Esophagus muscularis mucosa (tissue), 4 donors: Measurements from ENCODE around the gene PDE8A.

Experiments used
- EP300 ChIP-seq: sonication (generic); formaldehyde crosslinking; IDR thresholded peaks from one replicate; pipeline ENCODE4 v1.6.1; 2017; ENCODE audit warnings: antibody characterized with exemption
- POLR2A ChIP-seq: fragments of 450-650 bp; IDR thresholded peaks from one replicate; pipeline ENCODE4 v1.6.1; 2017; ENCODE audit warnings: antibody characterized with exemption, moderate library complexity, mild to moderate bottlenecking, low read depth
- POLR2AphosphoS5 ChIP-seq, 2 donors: sonication (generic); formaldehyde crosslinking; IDR thresholded peaks; one replicate each; pipeline ENCODE4 v1.6.1; 2017; ENCODE audit warnings: antibody characterized with exemption in 2 of 2
- TF ChIP-seq, protein P1 (sequence below), 3 experiments: fragments of 200-600 bp in 2 of 3; fragments of 450-650 bp in 1 of 3; sonication (generic) in 2 of 3; IDR thresholded peaks; one replicate each; pipeline ENCODE4 v1.5.1; 2017 to 2019; ENCODE audit warnings: antibody characterized with exemption in 3 of 3, mild to moderate bottlenecking in 2 of 3, moderate library complexity in 1 of 3

DNA sequence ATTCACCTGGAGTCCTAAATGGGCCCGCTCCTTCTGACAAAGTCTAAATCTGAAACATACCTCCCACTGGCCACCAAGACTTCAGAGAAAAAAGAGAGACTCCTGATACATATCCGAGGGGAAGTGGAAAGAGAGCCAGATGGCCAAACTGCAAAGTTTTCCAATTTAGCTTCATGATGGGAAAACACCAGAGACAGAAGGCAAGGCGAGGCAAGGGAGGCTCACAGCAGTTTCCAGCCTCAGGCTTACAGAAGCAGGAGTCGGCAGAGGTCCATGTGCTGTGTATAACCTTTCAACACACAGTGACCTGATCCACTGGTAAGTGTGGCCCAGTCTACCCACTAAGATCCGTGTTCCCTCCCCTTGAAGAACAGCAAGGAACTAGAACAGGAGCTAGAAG is 29.9 kb upstream of the PDE8A start:
- TF ChIP-seq, protein P1, sequence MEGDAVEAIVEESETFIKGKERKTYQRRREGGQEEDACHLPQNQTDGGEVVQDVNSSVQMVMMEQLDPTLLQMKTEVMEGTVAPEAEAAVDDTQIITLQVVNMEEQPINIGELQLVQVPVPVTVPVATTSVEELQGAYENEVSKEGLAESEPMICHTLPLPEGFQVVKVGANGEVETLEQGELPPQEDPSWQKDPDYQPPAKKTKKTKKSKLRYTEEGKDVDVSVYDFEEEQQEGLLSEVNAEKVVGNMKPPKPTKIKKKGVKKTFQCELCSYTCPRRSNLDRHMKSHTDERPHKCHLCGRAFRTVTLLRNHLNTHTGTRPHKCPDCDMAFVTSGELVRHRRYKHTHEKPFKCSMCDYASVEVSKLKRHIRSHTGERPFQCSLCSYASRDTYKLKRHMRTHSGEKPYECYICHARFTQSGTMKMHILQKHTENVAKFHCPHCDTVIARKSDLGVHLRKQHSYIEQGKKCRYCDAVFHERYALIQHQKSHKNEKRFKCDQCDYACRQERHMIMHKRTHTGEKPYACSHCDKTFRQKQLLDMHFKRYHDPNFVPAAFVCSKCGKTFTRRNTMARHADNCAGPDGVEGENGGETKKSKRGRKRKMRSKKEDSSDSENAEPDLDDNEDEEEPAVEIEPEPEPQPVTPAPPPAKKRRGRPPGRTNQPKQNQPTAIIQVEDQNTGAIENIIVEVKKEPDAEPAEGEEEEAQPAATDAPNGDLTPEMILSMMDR (IDR thresholded peaks at IDR 0.05): no peak
- TF ChIP-seq EP300 (no peak), POLR2AphosphoS5 (IDR thresholded peaks at IDR 0.05) (no peak), POLR2A (no peak)
